BE2C (cell line): ENCODE data around the gene SP140L.

ENCODE experiments used
- DNase-seq: peaks from one replicate; pipeline ENCODE4 v3.0.0-alpha.2; 2020
- H3K27me3 ChIP-seq: fragments of 250-450 bp; sonication (Bioruptor Pico); 2 replicates; pipeline ENCODE4 v1.5.1; 2020; ENCODE audit warnings: mild to moderate bottlenecking
- H3K36me3 ChIP-seq: fragments of 250-450 bp; sonication (Bioruptor Pico); 2 replicates; pipeline ENCODE4 v1.5.1; 2020; ENCODE audit warnings: mild to moderate bottlenecking
- H3K4me1 ChIP-seq: fragments of 250-450 bp; sonication (Bioruptor Pico); 2 replicates; pipeline ENCODE4 v1.5.1; 2020
- H3K4me3 ChIP-seq: 2 replicates; pipeline ENCODE4 v1.5.1; 2011; ENCODE audit warnings: low read depth, low read length
- H3K9me3 ChIP-seq: fragments of 250-450 bp; sonication (Bioruptor Pico); 2 replicates; pipeline ENCODE4 v1.5.1; 2020
- TF ChIP-seq, protein P1 (sequence below): IDR thresholded peaks from 2 replicates; pipeline ENCODE4 v1.5.1; 2012; ENCODE audit warnings: mild to moderate bottlenecking, low read depth, low read length

Gene SP140L

GRCh38 chr2:230444832-230445231 lies 117.8 kb downstream of the SP140L start:
- Histone ChIP-seq H3K27me3 (no peaks in the 10 kb centered on the region), H3K36me3 (no peaks in the 10 kb centered on the region), H3K4me1 (no peaks in the 10 kb centered on the region)

DNA sequence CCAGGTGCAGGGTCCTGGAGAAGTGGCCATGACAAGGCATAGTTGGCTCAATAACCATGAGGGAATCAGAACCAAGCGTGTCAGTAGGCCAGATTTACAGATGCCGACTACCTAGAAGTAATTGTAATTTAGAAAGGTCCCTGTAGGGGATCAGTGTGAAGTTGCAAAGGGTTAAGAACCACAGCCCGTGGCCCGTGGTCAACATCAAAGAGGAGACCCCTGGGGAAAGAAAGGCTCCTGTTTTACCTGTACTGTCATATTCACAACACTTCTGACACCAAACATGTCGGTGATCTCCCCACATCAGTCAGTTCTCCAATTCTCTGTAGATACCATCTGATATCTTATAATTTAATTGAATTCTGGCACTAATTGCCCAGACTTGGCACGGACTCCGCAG lies 120.0 kb downstream of the SP140L start:
- TF ChIP-seq, protein P1, sequence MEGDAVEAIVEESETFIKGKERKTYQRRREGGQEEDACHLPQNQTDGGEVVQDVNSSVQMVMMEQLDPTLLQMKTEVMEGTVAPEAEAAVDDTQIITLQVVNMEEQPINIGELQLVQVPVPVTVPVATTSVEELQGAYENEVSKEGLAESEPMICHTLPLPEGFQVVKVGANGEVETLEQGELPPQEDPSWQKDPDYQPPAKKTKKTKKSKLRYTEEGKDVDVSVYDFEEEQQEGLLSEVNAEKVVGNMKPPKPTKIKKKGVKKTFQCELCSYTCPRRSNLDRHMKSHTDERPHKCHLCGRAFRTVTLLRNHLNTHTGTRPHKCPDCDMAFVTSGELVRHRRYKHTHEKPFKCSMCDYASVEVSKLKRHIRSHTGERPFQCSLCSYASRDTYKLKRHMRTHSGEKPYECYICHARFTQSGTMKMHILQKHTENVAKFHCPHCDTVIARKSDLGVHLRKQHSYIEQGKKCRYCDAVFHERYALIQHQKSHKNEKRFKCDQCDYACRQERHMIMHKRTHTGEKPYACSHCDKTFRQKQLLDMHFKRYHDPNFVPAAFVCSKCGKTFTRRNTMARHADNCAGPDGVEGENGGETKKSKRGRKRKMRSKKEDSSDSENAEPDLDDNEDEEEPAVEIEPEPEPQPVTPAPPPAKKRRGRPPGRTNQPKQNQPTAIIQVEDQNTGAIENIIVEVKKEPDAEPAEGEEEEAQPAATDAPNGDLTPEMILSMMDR = no peak
- no peaks in the 10 kb centered on the region for H3K4me1 ChIP-seq
- no peak overlapping the region for H3K4me3 ChIP-seq
- DNase-seq = no peak
- no peaks in the 10 kb centered on the region for H3K9me3 ChIP-seq
- no peaks in the 10 kb centered on the region for H3K27me3 ChIP-seq
- H3K36me3 ChIP-seq = no peaks in the 10 kb centered on the region

More at GRCh38 chr2:230444832-230445231, 117.8 kb downstream of the SP140L start:
- Histone ChIP-seq H3K4me3 (no peak overlapping the region), H3K9me3 (no peaks in the 10 kb centered on the region)
- TF ChIP-seq, protein P1 = no peak
- no peak for DNase-seq

DNA sequence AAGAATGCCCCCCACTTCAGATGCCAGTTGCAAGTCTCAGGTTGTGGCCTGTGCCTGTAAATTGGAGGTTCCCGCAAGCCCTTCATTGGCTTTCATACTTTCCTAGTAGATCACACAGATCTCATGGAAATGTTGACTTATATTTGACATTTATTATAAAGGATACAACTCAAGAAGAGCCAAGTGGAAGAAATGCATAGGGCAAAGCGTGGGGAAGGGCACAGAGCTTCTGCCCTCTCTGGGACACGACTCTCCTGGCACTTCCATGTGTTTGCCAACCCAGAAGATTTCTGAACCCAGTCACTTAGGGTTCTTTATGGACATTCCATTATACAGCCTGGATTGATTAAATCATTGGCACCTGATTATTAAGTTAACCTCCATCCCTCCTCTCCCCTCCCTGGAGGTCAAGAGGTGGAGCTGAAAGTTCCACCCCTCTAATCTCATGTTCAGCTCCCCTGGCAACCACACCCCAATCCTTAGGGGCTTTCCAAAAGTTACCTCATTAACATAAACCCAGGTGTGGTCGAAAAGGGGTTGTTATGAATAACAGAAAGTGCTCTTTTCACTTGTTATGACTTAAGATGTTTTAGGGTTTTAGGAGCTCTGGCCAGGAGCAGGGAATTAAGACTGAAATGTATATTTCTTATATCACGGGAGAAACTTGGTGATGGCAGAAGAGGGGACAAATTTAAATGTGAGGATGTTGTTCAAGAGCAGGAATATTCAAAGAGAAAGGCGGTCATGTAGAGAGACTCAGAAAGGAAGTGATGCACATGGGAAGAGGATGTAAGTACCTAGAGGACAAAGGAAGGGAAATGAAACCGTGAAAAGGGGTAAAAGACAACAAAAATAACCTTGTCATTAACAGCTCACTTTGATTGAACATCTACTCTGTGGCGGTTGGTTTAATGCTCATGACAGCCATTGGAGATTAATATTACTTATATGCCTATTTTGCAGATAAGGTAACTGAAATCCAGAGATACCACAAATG lies 120.8 kb downstream of the SP140L start:
- Histone ChIP-seq H3K9me3 (no peaks in the 10 kb centered on the region), H3K36me3 (no peaks in the 10 kb centered on the region), H3K27me3 (no peaks in the 10 kb centered on the region), H3K4me3 (no peak overlapping the region), H3K4me1 (no peaks in the 10 kb centered on the region)
- no peak for DNase-seq
- TF ChIP-seq, protein P1 = no peak

- TF ChIP-seq, protein P1 = no peak
- Histone ChIP-seq H3K4me1 (no peaks in the 10 kb centered on the region), H3K9me3 (no peaks in the 10 kb centered on the region), H3K4me3 (no peak overlapping the region), H3K36me3 (no peaks in the 10 kb centered on the region), H3K27me3 (no peaks in the 10 kb centered on the region)
- DNase-seq = no peak
These were observed 123.0 kb downstream of the SP140L start for GRCh38 chr2:230449901-230450467.

DNA sequence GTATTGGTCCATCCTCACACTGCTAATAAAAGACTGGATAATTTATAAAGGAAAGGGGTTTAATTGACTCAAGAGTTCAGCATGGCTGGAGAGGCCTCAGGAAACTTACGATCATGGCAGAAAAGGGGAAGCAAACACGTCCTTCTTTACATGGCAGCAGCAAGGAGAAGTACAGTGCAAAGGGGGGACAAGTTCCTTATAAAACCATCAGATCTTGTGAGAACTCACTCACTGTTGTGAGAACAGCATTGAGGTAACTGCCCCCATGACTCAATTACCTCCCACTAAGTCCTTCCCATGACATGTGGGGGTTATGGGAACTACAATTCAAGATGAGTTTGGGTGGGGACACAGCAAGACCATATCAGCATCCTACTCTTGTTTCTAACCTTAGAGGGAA lies 126.0 kb downstream of the SP140L start:
- no peaks in the 10 kb centered on the region for H3K27me3 ChIP-seq
- no peak for DNase-seq
- no peak overlapping the region for H3K4me3 ChIP-seq
- no peaks in the 10 kb centered on the region for H3K4me1 ChIP-seq
- no peaks in the 10 kb centered on the region for H3K9me3 ChIP-seq
- TF ChIP-seq, protein P1 = no peak
- H3K36me3 ChIP-seq = no peaks in the 10 kb centered on the region
